Activated naive CD4-positive, alpha-beta T cell treated with anti-CD3 and anti-CD28 coated beads, Interleukin-2, amount 10 ng/mL, durations not matched to agents 7 days and 5 days (primary cell): Measurements from ENCODE around the gene FAM168B.
"Not testable (repeated sequence)": the region's sequence is repeated elsewhere in the genome, so short reads cannot be mapped to it uniquely, and the experiment has no call there.

Source experiments
- CTCF ChIA-PET: fragments of 350-600 bp; sonication (Branson Sonifier 250); formaldehyde crosslinking; loops from one replicate; lab custom pipeline; 2021; ENCODE audit warnings: antibody characterized with exemption; lab: Charles Lee
- DNase-seq: peaks from one replicate; pipeline ENCODE4 v3.0.0-alpha.2; 2020
- H3K27ac Mint-ChIP-seq: one replicate; pipeline ENCODE4 v1.8.0; 2021; ENCODE audit warnings: mild to moderate bottlenecking, moderate library complexity, mixed read lengths
- H3K27me3 Mint-ChIP-seq: one replicate; pipeline ENCODE4 v1.8.0; 2021; ENCODE audit warnings: mild to moderate bottlenecking, mixed read lengths
- H3K36me3 Mint-ChIP-seq: one replicate; pipeline ENCODE4 v1.8.0; 2021; ENCODE audit warnings: mixed read lengths
- H3K4me1 Mint-ChIP-seq: one replicate; pipeline ENCODE4 v1.8.0; 2021; ENCODE audit warnings: mixed read lengths
- H3K4me3 Mint-ChIP-seq: one replicate; pipeline ENCODE4 v1.8.0; 2021; ENCODE audit warnings: mild to moderate bottlenecking, moderate library complexity, mixed read lengths
- H3K9me3 Mint-ChIP-seq: one replicate; pipeline ENCODE4 v1.8.0; 2021; ENCODE audit warnings: mixed read lengths

The FAM168B gene

GRCh38 chr2:131077966-131078365 lies 15.3 kb downstream of the FAM168B start:
- no peaks in the 10 kb centered on the region for H3K9me3 Mint-ChIP-seq
- CTCF ChIA-PET: no interaction called here
- peaks cover 24% of the 10 kb centered on the region for H3K4me1 Mint-ChIP-seq
- DNase-seq: no peak
- peaks cover 60% of the 10 kb centered on the region for H3K36me3 Mint-ChIP-seq
- H3K4me3 Mint-ChIP-seq: no peak overlapping the region
- H3K27ac Mint-ChIP-seq: peak overlapping the region; percentile 17
- H3K27me3 Mint-ChIP-seq: no peaks in the 10 kb centered on the region

- H3K36me3 Mint-ChIP-seq: peaks cover 57% of the 10 kb centered on the region
- CTCF ChIA-PET: no interaction called here
- no peaks in the 10 kb centered on the region for H3K27me3 Mint-ChIP-seq
- H3K27ac Mint-ChIP-seq: no peak overlapping the region
- no peak overlapping the region for H3K4me3 Mint-ChIP-seq
- peaks cover 24% of the 10 kb centered on the region for H3K4me1 Mint-ChIP-seq
- no peak for DNase-seq
- H3K9me3 Mint-ChIP-seq: no peaks in the 10 kb centered on the region
Measured at GRCh38 chr2:131077182-131077846, 15.9 kb downstream of the FAM168B start.

GRCh38 chr2:131076707-131077106 lies 16.6 kb downstream of the FAM168B start:
- CTCF ChIA-PET: no interaction called here
- H3K27me3 Mint-ChIP-seq: no peaks in the 10 kb centered on the region
- peaks cover 55% of the 10 kb centered on the region for H3K36me3 Mint-ChIP-seq
- no peak overlapping the region for H3K4me3 Mint-ChIP-seq
- H3K27ac Mint-ChIP-seq: peak overlapping the region; percentile 28
- no peak for DNase-seq
- no peaks in the 10 kb centered on the region for H3K9me3 Mint-ChIP-seq
- peaks cover 24% of the 10 kb centered on the region for H3K4me1 Mint-ChIP-seq

GRCh38 chr2:131075578-131075977 lies 17.7 kb downstream of the FAM168B start:
- H3K27ac Mint-ChIP-seq, H3K9me3 Mint-ChIP-seq, H3K27me3 Mint-ChIP-seq, DNase-seq, H3K4me3 Mint-ChIP-seq, CTCF ChIA-PET: not testable (repeated sequence)
- Mint-ChIP-seq H3K4me1 (peaks cover 17% of the 10 kb centered on the region), H3K36me3 (peaks cover 52% of the 10 kb centered on the region)

- not testable (repeated sequence) for H3K27ac Mint-ChIP-seq
- peaks cover 44% of the 10 kb centered on the region for H3K36me3 Mint-ChIP-seq
Measured at GRCh38 chr2:131068172-131068571, 25.1 kb downstream of the FAM168B start.

GRCh38 chr2:131067465-131068125 lies 25.7 kb downstream of the FAM168B start:
- H3K27me3 Mint-ChIP-seq: no peaks in the 10 kb centered on the region
- no peaks in the 10 kb centered on the region for H3K4me1 Mint-ChIP-seq
- peaks cover 44% of the 10 kb centered on the region for H3K36me3 Mint-ChIP-seq
- no peak overlapping the region for H3K27ac Mint-ChIP-seq
- no peak for DNase-seq
- CTCF ChIA-PET: no interaction called here
- H3K9me3 Mint-ChIP-seq: no peaks in the 10 kb centered on the region
- H3K4me3 Mint-ChIP-seq: no peak overlapping the region

More at GRCh38 chr2:131068172-131068571, 25.1 kb downstream of the FAM168B start:
- H3K4me3 Mint-ChIP-seq, H3K4me1 Mint-ChIP-seq, H3K9me3 Mint-ChIP-seq, H3K27me3 Mint-ChIP-seq, CTCF ChIA-PET, DNase-seq: not testable (repeated sequence)

GRCh38 chr2:131064589-131065512 lies 28.4 kb downstream of the FAM168B start:
- no peaks in the 10 kb centered on the region for H3K27me3 Mint-ChIP-seq
- H3K4me1 Mint-ChIP-seq: peaks cover 5% of the 10 kb centered on the region
- H3K9me3 Mint-ChIP-seq: no peaks in the 10 kb centered on the region
- no peak for DNase-seq
- CTCF ChIA-PET: no interaction called here
- H3K27ac Mint-ChIP-seq: peak overlapping the region; percentile 58
- H3K36me3 Mint-ChIP-seq: peaks cover 40% of the 10 kb centered on the region
- H3K4me3 Mint-ChIP-seq: no peak overlapping the region

GRCh38 chr2:131063501-131064283 lies 29.6 kb downstream of the FAM168B start:
- H3K4me3 Mint-ChIP-seq: no peak overlapping the region
- CTCF ChIA-PET: no interaction called here
- peaks cover 5% of the 10 kb centered on the region for H3K4me1 Mint-ChIP-seq
- H3K36me3 Mint-ChIP-seq: peaks cover 37% of the 10 kb centered on the region
- no peak overlapping the region for H3K27ac Mint-ChIP-seq
- H3K27me3 Mint-ChIP-seq: no peaks in the 10 kb centered on the region
- H3K9me3 Mint-ChIP-seq: no peaks in the 10 kb centered on the region
- no peak for DNase-seq

- no peak for DNase-seq
- Mint-ChIP-seq H3K4me3 (no peak overlapping the region), H3K36me3 (peaks cover 48% of the 10 kb centered on the region), H3K4me1 (peaks cover 5% of the 10 kb centered on the region), H3K27me3 (no peaks in the 10 kb centered on the region), H3K27ac (no peak overlapping the region), H3K9me3 (no peaks in the 10 kb centered on the region)
- CTCF ChIA-PET: no interaction called here
Measured at GRCh38 chr2:131058920-131059319, 34.3 kb downstream of the FAM168B start.

- H3K27ac Mint-ChIP-seq: no peak overlapping the region
- DNase-seq: no peak
- CTCF ChIA-PET: no interaction called here
- H3K27me3 Mint-ChIP-seq: no peaks in the 10 kb centered on the region
- H3K9me3 Mint-ChIP-seq: no peaks in the 10 kb centered on the region
- peaks cover 5% of the 10 kb centered on the region for H3K4me1 Mint-ChIP-seq
- no peak overlapping the region for H3K4me3 Mint-ChIP-seq
- H3K36me3 Mint-ChIP-seq: peaks cover 47% of the 10 kb centered on the region
Measured at GRCh38 chr2:131058214-131058843, 34.9 kb downstream of the FAM168B start.

- Mint-ChIP-seq H3K4me3 (no peak overlapping the region), H3K27ac (no peak overlapping the region), H3K36me3 (peaks cover 56% of the 10 kb centered on the region), H3K4me1 (peaks cover 1% of the 10 kb centered on the region), H3K27me3 (no peaks in the 10 kb centered on the region), H3K9me3 (no peaks in the 10 kb centered on the region)
- no peak for DNase-seq
- CTCF ChIA-PET: no interaction called here
Measured at GRCh38 chr2:131056932-131057287, 36.4 kb downstream of the FAM168B start.

GRCh38 chr2:131056204-131056931 lies 36.9 kb downstream of the FAM168B start:
- Mint-ChIP-seq H3K4me3 (no peak overlapping the region), H3K27ac (no peak overlapping the region), H3K27me3 (no peaks in the 10 kb centered on the region), H3K9me3 (no peaks in the 10 kb centered on the region), H3K36me3 (peaks cover 58% of the 10 kb centered on the region), H3K4me1 (no peaks in the 10 kb centered on the region)
- DNase-seq: no peak
- CTCF ChIA-PET: no interaction called here
